CD4-positive, alpha-beta T cell (primary cell): Measurements from ENCODE around the gene IFT27. TPM values are rescaled to one million over a fixed set of nuclear protein-coding genes. Genes with fewer than 3 reads are reported as not detected.

Source experiments
- ATAC-seq: fragments of 200-7000 bp; cut with Tn5 transposase; one replicate; pipeline ENCODE4 v1.10.0; 2022; ENCODE audit warnings: mild to moderate bottlenecking; ENCODE audit not compliant: poor library complexity
- CTCF ChIA-PET: fragments of 350-600 bp; sonication (Branson Sonifier 250); formaldehyde crosslinking; loops from one replicate; lab custom pipeline; 2021; ENCODE audit warnings: antibody characterized with exemption, inconsistent platforms; lab: Charles Lee
- POLR2A ChIA-PET: fragments of 350-600 bp; sonication (Branson Sonifier 250); formaldehyde crosslinking; loops from one replicate; lab custom pipeline; 2021; ENCODE audit warnings: antibody characterized with exemption, inconsistent platforms; lab: Charles Lee
- DNase-seq, 14 experiments: peaks; one replicate each; pipeline ENCODE4 v3.0.0-alpha.2; 2013 to 2020; ENCODE audit warnings: mixed read lengths in 2 of 14
- H3K27ac ChIP-seq, 2 donors: one replicate each; pipeline versions ENCODE4 v1.5.1 to v1.7.0; 2013; ENCODE audit warnings: low read length in 2 of 2, low read depth in 1 of 2, mild to moderate bottlenecking in 1 of 2
- H3K27me3 ChIP-seq, 2 experiments: 1 replicate in 1 of 2; 2 replicates in 1 of 2; pipeline versions ENCODE4 v1.6.1 to v1.7.0; 2013; ENCODE audit warnings: low read length in 2 of 2, control low read depth in 1 of 2, mild to moderate bottlenecking in 1 of 2, moderate library complexity in 1 of 2; ENCODE audit not compliant: insufficient read depth in 2 of 2, control insufficient read depth in 1 of 2
- H3K36me3 ChIP-seq: one replicate; pipeline ENCODE4 v1.6.1; 2013; ENCODE audit warnings: low read length, control low read depth; ENCODE audit not compliant: insufficient read depth
- H3K4me1 ChIP-seq: one replicate; pipeline ENCODE4 v1.6.1; 2013; ENCODE audit warnings: low read length, control low read depth; ENCODE audit not compliant: insufficient read depth
- H3K4me3 ChIP-seq: one replicate; pipeline ENCODE4 v1.5.1; 2013; ENCODE audit warnings: mild to moderate bottlenecking, low read length, moderate library complexity
- H3K9me3 ChIP-seq, 2 experiments: 1 replicate in 1 of 2; 2 replicates in 1 of 2; pipeline versions ENCODE4 v1.6.1 to v1.7.0; 2013; ENCODE audit warnings: low read length in 2 of 2, mild to moderate bottlenecking in 2 of 2, control low read depth in 1 of 2, moderate library complexity in 1 of 2; ENCODE audit not compliant: control insufficient read depth in 1 of 2, insufficient read depth in 1 of 2
- H3K27ac Mint-ChIP-seq: one replicate; pipeline ENCODE4 v1.8.0; 2020; ENCODE audit warnings: mixed read lengths
- H3K27me3 Mint-ChIP-seq: one replicate; pipeline ENCODE4 v1.8.0; 2021; ENCODE audit warnings: mixed read lengths
- H3K36me3 Mint-ChIP-seq: one replicate; pipeline ENCODE4 v1.8.0; 2021; ENCODE audit warnings: low read depth, mixed read lengths
- H3K4me1 Mint-ChIP-seq: one replicate; pipeline ENCODE4 v1.8.0; 2021; ENCODE audit warnings: low read depth, mixed read lengths
- H3K4me3 Mint-ChIP-seq: one replicate; pipeline ENCODE4 v1.8.0; 2020; ENCODE audit warnings: mild to moderate bottlenecking, mixed read lengths
- H3K9me3 Mint-ChIP-seq: one replicate; pipeline ENCODE4 v1.8.0; 2020; ENCODE audit warnings: mixed read lengths
- intact Hi-C, 2 experiments: fragments of 100-400 bp; cut with DNase I in 1 of 2; cut with micrococcal nuclease in 1 of 2; formaldehyde crosslinking; loops; one replicate each; pipeline versions ENCODE4 v1.15.1 to v1.9.0; 2023 to 2025; cut with DNase I, micrococcal nuclease
- total RNA-seq, 174 experiments: library from RNA in 2 of 174; stranded (reverse) in 2 of 174; gene quantifications; one replicate each; pipeline ENCODE4 v1.2.3 and lab custom pipeline; 2021 to 2026
- TF ChIP-seq, protein P1 (sequence below): fragments of 200-600 bp; IDR thresholded peaks from one replicate; pipeline ENCODE4 v1.8.0; 2022; ENCODE audit warnings: antibody characterized with exemption, mild to moderate bottlenecking

The IFT27 gene
- total RNA-seq, 2 experiments from 2014 or later, result 10.2 to 10.9 TPM

DNA sequence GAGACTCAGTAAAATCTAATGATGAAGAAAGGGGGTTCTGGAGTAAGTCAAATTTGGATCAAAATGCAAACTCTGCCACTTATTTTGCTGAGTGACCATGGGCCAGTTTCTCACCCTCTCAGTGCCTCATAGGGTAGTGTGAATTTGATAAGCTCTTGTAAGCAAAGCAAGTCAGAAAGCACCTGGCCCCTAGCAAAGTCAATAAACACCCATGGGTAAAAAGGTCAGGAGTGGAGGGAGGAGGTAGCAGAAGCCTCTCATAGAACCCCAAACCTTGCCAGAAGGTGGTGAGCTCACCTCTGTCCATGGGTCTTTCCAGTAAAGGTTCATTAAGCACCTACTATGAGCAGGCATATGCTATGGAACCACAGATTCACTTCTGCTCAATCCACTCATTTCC is 53.9 kb downstream of the IFT27 start:
- no peaks in the 10 kb centered on the region for H3K4me1 Mint-ChIP-seq
- H3K27me3 Mint-ChIP-seq, result peaks cover 60% of the 10 kb centered on the region
- CTCF ChIA-PET, result no interaction called here
- no peaks in the 10 kb centered on the region for H3K36me3 ChIP-seq
- DNase-seq (no peak), ATAC-seq (no peak)
- no peak overlapping the region for H3K27ac Mint-ChIP-seq
- H3K36me3 Mint-ChIP-seq, result no peaks in the 10 kb centered on the region
- H3K4me1 ChIP-seq, result no peaks in the 10 kb centered on the region
- H3K9me3 ChIP-seq, result no peaks in the 10 kb centered on the region
- no peaks in the 10 kb centered on the region for H3K9me3 Mint-ChIP-seq
- peaks cover 18 to 22% of the 10 kb centered on the region in 2 experiments for H3K27me3 ChIP-seq
- H3K4me3 Mint-ChIP-seq, result no peak overlapping the region
- POLR2A ChIA-PET, result no interaction called here
- no peak overlapping the region for H3K27ac ChIP-seq
- intact Hi-C loops, result no loop called here
- no peak overlapping the region for H3K4me3 ChIP-seq
- TF ChIP-seq, protein P1, sequence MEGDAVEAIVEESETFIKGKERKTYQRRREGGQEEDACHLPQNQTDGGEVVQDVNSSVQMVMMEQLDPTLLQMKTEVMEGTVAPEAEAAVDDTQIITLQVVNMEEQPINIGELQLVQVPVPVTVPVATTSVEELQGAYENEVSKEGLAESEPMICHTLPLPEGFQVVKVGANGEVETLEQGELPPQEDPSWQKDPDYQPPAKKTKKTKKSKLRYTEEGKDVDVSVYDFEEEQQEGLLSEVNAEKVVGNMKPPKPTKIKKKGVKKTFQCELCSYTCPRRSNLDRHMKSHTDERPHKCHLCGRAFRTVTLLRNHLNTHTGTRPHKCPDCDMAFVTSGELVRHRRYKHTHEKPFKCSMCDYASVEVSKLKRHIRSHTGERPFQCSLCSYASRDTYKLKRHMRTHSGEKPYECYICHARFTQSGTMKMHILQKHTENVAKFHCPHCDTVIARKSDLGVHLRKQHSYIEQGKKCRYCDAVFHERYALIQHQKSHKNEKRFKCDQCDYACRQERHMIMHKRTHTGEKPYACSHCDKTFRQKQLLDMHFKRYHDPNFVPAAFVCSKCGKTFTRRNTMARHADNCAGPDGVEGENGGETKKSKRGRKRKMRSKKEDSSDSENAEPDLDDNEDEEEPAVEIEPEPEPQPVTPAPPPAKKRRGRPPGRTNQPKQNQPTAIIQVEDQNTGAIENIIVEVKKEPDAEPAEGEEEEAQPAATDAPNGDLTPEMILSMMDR, result no peak

DNA sequence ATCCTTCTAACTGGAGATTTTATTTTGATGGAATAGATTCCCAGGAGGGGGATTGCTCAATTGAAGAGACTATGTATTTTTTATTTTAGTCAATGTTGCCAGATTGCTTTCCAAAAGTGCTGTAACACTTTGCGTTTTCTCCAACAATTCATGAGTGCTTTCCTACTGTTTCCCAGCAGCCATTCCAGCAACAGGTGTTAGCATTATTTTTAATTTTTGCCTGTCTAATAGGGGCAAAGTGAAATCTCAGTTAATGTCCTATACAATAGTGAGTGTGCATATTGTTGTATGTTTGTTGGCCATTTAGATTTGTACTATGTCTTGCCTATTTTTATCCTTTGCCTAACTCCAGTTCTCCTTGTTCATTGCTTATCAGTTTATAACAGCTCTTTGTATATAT is 60.3 kb downstream of the IFT27 start:
- POLR2A ChIA-PET, result no interaction called here
- CTCF ChIA-PET, result no interaction called here
- intact Hi-C loops, result no loop called here
- Mint-ChIP-seq H3K9me3 (no peaks in the 10 kb centered on the region), H3K27me3 (peaks cover 46% of the 10 kb centered on the region), H3K4me3 (no peak overlapping the region), H3K4me1 (no peaks in the 10 kb centered on the region), H3K36me3 (no peaks in the 10 kb centered on the region), H3K27ac (no peak overlapping the region)
- H3K27me3 ChIP-seq, result peaks cover 5 to 6% of the 10 kb centered on the region in 2 experiments
- no peak overlapping the region for H3K27ac ChIP-seq
- DNase-seq, result no peak
- TF ChIP-seq, protein P1, result no peak
- H3K4me1 ChIP-seq, result no peaks in the 10 kb centered on the region
- no peak for ATAC-seq
- no peak overlapping the region for H3K4me3 ChIP-seq
- H3K36me3 ChIP-seq, result no peaks in the 10 kb centered on the region
- H3K9me3 ChIP-seq, result no peaks in the 10 kb centered on the region

DNA sequence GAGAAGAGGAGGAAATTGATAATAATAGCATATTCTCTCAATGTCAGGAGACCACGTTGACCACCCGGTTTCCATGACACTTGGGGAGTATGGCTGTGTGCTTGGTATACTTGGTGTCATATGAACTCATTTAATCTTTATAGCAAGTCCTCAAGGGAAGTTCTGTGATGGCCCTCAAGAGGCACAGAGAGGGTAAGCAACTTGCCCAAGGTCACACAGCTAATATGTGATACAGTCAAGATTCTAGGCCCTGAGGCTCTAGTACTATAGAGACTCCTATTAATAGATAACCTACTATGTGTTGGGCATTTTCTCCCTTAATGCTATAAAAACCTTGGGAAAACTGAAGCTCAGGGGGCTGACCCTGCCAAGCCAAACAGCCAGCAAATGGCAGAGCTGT is 61.8 kb downstream of the IFT27 start:
- ChIA-PET POLR2A (no interaction called here), CTCF (no interaction called here)
- H3K4me1 ChIP-seq, result no peaks in the 10 kb centered on the region
- no peaks in the 10 kb centered on the region for H3K9me3 ChIP-seq
- TF ChIP-seq, protein P1, result no peak
- H3K27ac ChIP-seq, result no peak overlapping the region
- no peaks in the 10 kb centered on the region for H3K36me3 ChIP-seq
- intact Hi-C loops, result no loop called here
- H3K4me3 Mint-ChIP-seq, result no peak overlapping the region
- peaks cover 44% of the 10 kb centered on the region for H3K27me3 Mint-ChIP-seq
- H3K4me1 Mint-ChIP-seq, result no peaks in the 10 kb centered on the region
- DNase-seq (no peak), ATAC-seq (no peak)
- H3K27me3 ChIP-seq, result peaks cover 6 to 10% of the 10 kb centered on the region in 2 experiments
- no peak overlapping the region for H3K27ac Mint-ChIP-seq
- no peak overlapping the region for H3K4me3 ChIP-seq
- H3K9me3 Mint-ChIP-seq, result no peaks in the 10 kb centered on the region
- no peaks in the 10 kb centered on the region for H3K36me3 Mint-ChIP-seq
